Astrocyte (in vitro differentiated cells and primary cell): ENCODE data around the gene CETN1.

Experiments
- EZH2 ChIP-seq: IDR thresholded peaks from 2 replicates; pipeline ENCODE4 v1.6.1; 2012; ENCODE audit warnings: mild to moderate bottlenecking, low read length, inconsistent platforms; ENCODE audit not compliant: insufficient read depth
- TF ChIP-seq, protein P1 (sequence below): IDR thresholded peaks from 2 replicates; pipeline ENCODE4 v1.5.1; 2011; ENCODE audit warnings: low read depth, mild to moderate bottlenecking, inconsistent platforms, low read length, moderate library complexity; ENCODE audit not compliant: insufficient read depth

GRCh38 chr18:610214-610928 lies 30.2 kb downstream of the CETN1 start:
- no peak for TF ChIP-seq EZH2
- TF ChIP-seq, protein P1, sequence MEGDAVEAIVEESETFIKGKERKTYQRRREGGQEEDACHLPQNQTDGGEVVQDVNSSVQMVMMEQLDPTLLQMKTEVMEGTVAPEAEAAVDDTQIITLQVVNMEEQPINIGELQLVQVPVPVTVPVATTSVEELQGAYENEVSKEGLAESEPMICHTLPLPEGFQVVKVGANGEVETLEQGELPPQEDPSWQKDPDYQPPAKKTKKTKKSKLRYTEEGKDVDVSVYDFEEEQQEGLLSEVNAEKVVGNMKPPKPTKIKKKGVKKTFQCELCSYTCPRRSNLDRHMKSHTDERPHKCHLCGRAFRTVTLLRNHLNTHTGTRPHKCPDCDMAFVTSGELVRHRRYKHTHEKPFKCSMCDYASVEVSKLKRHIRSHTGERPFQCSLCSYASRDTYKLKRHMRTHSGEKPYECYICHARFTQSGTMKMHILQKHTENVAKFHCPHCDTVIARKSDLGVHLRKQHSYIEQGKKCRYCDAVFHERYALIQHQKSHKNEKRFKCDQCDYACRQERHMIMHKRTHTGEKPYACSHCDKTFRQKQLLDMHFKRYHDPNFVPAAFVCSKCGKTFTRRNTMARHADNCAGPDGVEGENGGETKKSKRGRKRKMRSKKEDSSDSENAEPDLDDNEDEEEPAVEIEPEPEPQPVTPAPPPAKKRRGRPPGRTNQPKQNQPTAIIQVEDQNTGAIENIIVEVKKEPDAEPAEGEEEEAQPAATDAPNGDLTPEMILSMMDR = no peak
